RKO (cell line): ENCODE measurements around the gene ABHD14A.

Experiments used
- DNase-seq: peaks from one replicate; pipeline ENCODE4 v3.0.0-alpha.2; 2016; ENCODE audit warnings: low spot score

Gene ABHD14A

DNA sequence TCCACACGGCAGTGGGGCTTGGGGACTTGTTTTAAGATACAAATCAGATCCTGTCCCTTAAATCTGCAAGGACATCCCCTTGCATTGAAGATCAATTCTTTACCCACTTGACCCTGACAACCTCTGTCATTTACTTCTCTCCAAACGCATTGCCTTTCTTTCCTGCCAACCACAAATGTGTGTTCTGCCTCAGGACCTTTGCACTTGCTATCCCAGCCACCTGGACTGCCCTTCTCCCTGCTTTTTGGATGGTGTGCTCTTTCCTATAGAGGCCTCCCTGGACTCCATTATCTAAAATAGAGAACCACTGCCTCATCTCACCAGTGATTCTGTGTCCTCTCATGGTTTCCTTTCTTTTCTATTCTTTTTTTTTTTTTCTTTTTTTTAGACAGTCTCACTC lies 22.3 kb downstream of the ABHD14A start:
- DNase-seq, result no peak

DNA sequence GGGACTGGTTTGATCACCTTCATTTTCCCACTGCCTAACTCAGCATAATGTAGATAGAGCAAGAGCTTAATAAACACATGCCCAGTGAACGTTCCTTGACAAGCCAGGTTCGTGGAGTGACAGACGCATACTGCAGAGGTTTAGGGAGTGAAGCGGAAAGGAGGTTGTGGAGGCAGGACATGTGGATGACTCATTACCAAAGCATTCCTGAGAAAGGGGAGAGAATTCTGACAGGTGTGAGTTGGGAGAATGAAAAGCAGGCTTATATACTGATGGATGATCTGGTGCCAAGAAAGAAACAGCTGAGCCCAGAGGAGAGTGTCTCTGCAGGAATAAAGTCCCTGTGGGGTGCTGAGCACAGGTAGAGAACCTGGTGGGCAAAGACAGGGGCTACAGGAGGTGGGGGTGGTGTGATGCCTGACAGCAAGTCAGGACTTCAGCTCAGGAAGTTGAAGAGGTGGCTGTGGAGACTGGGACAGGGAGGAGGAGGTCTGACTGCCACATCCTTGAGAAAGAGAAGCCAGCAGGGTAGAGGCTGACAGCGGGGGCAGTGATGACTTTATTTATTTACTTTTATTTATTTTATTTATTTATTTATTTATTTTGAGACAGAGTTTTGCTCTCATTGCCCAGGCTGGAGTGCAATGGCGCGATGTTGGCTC lies 23.2 kb downstream of the ABHD14A start:
- DNase-seq, result no peak

DNA sequence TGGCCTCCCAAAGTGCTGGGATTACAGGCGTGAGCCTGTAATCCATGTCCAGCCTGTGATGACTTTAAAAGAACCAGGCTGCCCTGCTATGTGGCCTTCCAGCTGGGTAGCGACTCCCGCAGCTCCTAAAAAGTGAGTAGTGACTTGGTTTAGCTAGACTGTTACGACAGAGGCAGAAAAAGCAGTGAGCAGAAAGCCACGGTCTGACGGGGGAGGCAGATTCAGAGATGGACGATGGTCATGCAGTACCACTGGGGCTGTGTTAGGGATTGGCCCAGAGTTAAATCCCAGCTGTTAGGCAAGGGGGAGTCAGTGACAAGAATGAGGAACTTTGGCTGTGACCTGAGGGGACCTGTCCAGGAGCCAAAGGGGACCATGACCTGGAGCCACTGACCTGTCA lies 23.9 kb downstream of the ABHD14A start:
- DNase-seq, result no peak

DNA sequence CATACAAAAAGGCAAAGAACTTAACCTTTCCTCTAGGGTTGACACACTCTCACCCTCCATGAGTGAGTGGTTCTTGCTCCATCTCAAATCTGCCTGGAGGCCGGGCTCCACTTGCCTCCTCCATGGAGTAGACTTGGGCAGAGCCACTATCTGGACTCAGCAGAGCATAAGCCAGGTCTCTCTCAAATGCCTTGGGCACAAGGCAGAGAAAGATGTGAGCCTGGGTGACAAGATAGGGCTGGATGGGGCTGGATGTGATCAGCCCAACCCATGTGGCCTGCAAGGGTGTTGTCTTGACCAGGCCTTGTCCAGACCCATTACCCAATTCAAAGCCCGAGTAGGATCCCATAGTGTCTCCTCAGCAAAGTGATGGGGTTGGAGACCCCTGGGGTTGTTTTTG lies 25.0 kb downstream of the ABHD14A start:
- DNase-seq, result no peak

DNA sequence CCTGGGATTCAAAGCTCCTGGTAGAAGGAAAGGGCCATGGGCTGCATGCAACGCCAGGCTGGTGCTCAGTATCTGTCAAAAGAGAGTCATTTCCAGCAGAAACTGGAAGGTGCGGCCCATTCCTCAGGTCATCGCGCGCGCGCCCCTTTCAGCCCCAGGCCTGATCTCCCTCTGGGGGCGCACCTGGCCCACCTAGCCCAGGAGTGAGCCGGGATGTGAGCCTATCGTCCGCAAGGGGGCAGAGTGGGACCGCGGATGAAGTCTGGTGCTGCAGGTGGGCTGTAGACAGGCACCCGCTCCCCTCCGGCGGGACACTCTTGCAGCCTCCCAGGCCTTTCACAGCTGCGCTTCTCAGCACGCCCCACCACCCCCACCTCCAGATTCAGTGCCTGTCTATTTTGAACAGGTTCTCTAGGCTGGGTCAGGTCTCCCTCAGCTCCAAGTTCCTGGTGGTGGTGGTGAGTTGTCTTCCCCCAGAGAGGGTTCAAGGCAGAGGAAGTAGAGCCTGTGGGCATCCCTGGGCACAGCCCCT lies 26.6 kb downstream of the ABHD14A start:
- DNase-seq, result peak; percentile 64

DNA sequence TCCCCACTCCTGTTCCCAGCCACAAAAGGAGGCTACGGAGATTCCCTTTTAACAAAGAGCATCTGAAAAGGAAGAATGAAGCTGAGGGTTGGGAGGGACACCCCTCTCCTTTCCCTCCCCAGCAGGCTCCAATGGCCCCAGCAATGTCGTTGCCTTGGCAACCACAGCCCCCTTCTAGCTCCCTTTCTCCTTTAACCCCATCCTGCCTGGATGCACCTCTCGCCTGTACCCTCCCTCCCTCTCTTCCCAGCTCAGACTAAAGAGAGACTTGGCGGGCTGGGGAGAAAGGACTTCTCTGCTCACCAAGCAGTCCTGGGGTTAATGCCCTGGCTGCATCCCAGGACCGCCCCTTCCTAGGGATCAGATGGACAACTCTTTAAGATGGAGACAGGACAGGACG lies 27.9 kb downstream of the ABHD14A start:
- no peak for DNase-seq

DNA sequence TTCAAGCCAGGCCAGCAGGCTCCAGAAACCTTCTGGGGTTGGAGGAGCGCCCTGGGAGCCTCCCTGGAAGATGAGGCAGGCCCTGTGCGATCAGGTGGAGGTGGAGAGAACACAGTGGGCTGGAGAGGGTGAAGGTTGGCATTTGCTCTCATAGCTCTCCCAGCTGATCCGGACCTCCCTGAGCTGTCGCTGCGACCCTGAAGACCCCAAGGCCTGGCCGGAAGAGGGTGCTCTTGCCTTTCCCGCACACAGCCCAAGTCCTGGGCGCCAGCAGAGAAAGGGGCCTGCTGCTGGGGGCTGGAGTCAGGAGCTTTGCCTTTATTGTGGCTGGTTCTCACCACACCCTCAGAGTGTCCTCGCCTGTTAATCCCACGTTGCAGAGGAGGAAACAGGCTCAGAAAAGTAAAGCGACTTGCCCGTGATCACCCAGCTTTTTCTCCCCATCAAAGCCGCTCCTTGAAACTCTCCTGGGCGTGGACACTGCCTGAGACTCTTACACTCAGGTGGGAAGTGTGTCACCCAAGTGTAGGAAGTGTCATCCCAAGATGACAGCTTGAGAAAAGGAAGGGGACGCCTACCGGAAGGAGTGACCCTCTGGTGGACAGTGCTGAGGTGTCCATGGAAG lies 29.4 kb downstream of the ABHD14A start:
- DNase-seq, result no peak

DNA sequence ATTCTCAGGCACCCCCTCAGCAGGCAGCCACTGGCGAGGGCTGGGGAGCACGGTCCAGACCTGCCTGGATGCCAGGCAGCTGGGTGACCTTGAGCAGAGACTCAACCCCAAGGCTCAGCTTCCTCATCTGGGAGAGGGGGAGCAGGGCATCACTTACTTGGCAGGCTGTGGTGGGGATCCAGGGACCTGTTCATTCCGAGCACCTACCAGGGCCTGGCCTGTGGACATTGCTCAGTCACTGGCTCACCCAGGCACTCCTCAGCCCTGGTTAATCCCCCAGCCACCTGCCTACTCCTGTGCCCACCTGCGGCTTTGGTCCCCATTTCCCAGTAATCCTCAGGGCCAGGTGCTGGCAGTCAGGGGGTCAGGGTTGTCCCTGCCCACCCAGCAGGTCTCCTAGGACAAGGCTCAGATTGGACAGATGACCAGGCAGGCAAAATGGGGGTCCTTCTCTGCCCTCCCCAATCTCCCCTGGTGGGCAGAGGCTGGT lies 30.1 kb downstream of the ABHD14A start:
- no peak for DNase-seq

DNA sequence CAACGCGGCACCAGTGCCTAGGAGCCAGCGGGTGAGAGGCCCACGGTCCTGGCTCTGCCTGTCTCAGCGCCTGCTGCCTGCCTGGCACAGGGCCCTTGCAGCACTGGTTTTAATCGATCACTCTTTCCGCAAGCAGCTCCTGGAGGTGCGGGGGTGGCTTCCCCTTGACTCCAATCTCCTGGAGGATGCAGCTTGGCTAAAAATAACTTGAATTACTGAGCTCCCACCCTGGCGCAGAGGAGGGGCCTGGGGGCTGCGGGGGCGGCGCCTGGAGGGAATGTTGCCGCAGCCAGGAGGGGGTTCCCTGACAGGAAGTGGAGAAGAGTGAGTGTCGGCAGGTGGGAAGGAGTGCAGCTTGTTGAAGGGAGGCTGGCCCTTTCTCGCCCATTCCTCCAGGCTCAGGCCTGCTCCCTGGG lies 30.7 kb downstream of the ABHD14A start:
- DNase-seq, result no peak

DNA sequence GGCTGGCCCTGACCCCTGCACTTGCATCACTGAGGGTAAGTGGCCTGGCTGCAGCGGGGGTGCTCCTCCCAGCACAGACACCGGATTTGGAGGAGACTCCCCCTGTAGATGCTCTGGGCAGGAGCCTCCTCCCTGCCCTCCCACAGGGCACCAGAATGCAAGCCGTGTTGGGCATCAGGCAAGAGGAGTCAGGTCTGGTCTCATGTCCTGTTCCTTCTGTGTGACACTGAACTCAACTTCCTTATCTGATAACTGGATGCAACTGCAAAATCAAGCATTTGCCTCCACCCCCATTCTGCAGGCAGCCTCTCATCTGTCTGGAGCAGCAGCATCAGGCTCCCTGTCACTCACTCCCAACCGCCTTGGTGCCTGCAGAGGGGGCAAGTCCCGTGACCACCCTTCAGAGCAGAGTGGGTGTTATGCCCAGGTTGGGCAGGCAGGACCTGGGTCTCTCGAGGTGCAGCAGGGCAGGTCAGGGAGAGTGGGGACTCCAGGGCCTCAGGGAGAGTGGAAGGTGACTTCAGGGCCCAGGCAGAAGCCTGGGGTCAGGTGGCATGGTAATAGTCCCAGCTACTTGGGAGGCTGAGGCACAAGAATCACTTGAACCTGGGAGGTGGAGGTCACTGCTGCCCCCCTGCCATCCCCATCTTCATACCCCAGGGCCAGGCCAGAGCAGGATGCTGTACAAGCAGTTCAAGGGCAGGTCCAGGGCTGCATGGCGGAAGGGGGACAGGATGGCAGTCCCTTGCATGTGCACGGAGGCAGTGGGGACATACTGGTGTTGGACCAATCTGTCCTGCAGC lies 31.4 kb downstream of the ABHD14A start:
- DNase-seq, result no peak

DNA sequence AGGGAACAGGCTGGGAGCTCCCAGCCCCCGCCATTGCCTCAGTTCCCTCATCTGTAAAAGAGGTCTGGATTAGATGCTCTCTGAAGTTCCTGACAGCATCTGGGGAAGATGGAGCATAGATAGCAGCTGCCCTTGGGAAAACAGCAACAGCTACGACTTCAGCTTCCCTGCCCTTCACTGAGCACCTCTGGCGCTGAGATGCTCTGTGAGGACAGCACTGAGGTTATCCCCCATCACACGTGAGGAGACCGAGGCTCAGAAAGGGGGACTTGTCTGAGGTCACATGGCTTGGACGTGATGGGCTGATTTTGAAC lies 31.9 kb downstream of the ABHD14A start:
- DNase-seq, result no peak

DNA sequence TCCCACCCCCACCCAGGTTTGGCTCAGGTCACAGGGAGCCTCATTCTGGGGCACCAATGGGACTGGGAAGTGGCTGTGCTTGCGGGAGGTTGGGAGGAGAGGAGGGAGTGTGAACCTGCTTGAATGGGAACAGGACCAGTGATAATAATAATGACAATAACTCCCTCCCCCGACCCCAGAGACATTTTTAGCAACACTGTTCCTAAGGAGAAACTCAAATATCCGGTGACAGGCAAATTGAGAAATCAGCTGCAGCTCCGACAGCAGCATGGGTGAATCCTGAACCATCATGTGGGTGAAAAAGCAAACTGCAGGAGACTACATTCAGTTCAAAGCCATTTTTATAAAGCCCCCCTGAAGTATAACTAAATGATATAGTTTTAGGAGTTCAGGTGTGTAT lies 32.4 kb downstream of the ABHD14A start:
- DNase-seq, result no peak

DNA sequence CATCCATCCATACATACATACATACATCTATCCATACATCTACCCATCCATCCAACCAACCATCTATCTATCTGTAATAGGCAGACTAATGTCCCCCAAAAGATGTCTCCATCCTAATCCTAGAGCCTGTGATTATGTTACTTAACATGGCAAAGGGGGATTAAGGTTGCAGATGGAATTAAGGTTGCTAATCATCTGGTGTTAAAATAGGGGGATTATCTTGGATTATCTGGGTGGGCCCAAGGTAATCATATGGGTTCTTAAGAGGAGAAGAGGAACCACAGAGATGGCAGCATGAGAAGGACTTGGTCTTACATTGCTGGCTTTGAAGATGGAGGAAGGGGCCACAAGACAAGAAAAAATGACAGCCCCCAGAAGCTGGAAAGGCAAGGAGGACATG lies 35.6 kb downstream of the ABHD14A start:
- no peak for DNase-seq

DNA sequence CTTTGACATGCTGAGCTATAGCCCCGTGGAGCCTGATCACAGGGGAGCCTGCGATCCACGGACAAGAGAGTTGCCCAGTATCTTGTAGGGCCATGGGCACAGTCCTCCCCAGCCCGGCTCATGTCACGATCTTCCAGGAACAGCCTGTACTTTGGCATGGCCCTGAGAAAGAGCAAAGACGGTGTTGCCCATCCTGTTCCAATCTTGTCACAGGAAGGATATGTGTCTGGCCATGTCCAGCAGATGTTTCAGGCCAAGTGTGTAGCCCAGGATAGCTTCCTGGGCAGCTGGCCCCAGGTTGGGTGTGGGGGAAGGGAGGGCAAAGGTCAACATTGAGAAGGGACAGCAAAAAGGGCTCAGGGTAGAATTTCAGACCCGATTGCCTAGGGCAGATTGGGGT lies 37.8 kb downstream of the ABHD14A start:
- DNase-seq, result no peak

DNA sequence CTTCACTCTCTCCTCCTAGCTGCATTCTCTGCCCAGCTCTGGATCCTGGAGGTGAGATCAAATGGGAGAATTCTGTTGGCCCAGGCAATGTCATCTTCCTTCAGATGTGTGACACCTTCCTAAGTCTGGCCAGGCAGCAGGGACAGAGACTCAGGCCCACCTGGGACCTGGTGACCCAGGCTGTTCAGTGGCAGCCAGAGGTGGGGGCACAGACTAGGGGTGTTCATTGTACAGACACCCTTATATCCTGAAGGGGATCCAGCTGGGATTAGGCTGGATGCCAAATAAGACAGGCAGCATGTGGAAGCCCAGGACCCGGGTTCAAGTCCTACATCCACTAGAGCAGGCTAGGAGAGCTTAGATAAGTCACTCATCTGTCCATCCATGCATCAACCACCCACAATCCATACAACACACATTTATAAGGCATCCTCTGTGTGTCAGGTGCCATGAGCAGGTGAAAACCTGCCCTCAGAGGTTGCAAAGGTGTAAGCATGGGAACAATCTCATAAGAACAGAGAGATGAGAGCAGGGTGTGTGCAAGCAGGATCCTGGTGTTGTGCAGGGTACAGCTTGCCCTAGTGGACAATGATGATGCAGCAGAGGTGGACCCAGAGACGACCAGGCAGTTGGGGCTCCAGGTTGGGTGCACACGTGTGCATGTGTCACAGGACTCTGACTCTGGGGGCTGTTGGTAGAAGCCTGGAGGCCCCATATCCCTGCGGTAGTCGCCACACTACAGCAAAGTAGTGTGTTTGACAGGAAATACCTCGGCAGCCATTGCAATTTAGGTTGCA lies 39.1 kb downstream of the ABHD14A start:
- no peak for DNase-seq

DNA sequence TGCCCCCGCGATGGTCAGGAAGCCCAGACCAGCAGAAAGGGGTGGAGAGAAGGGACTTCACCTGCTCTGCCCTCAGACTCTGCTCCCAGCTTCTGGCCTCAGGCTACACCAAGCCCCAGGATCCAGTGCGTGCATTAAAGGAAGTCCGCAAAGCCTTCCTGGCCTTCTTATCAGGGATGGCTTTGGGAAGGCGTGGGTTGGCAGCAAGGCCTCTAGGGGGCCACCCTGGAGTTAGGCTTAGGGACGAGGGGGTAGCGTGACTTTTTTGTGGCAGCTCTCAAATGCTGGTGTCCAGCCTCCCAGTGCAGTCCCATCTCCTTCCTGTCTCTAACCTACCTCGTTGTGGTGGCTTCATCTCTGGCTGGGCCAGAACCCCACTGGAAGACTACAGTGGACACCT lies 39.7 kb downstream of the ABHD14A start:
- DNase-seq, result no peak

DNA sequence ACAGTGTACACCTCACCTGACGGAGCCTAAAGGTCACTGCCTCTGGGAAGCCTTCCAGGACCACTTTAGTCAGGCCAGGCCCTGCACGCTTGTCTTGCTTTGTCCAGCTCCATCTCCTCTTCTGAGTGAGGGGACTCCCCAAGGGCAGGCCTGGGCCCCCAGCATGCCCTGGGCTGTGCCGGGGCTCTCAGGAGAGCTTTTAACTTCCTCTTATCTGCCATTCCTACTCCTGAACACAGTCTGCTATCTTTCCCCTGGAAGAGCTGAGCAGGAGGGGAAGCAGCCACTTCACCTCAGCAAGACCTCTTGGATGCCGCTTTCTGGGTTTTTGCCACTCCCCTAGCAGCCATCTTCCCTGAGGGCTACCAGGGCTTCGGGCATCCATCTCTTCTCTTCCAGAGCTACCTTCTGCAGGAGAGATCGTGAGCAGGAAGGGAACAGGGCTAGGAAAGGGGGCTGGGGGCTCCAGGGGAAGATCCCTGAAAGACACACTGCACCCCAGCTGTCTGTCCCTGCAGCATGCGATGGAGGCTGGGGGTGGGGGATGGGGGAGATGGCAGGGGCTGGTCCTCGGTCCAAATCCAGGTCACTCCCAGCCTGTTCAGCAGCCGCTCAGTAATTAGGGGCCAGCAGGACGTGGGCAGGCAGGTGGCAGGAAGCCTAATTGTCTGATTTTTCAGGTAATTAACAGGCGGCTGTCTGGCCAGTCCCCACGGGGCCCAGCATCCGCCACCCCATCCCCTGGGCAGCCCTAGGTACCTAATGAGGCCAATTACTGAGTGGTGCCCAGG lies 40.8 kb downstream of the ABHD14A start:
- DNase-seq, result no peak

DNA sequence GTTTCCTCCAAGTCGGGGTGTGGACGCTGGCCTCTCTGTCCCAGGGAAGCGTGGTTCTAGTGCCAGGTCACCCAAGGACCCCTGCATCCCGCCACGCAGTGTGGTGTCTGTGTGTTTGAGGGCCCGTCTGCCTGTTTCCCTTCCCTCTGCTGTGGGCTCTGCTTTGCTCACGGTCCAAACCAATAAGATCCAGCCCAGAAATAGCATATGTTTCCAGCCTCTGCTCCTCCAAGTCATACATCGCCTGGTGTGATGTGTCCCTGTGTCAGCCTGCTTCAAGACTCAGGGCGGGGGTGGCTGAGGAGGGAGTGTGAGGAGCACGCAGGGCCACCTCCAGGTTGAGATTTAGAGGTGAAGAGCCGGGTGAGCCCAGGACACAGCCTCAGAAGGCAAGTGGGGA lies 42.7 kb downstream of the ABHD14A start:
- DNase-seq, result no peak

DNA sequence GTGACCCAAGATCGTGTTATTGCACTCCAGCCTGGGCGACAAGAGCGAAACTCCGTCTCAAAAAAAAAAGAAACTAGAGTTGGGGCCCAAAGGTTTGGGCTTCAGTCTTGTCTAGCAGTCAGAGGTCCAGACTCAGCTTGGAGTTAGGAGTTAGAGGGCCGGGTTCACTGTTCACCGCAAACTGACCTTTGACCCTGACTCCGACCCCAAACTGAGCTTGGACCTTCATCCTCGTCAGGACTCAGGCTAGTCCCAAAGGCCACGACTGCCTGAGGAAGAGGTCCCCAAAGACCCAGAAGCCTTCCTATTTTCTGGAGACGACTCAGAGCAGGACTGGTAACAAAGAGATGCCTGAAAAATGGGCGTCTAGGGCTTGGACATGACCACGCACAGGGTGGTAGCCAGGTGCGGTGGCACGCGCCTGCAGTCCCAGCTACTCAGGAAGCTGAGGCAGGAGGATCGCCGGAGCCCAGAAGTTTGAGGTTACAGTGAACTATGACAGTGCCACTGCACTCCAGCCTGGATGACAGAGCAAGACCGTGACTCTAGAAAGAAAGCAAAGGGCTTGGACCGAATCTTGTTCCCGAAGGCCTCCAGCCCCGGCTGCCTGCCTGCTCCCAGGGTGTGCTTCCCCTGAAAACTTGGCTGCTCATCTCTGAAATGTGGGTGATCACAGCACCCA lies 43.6 kb downstream of the ABHD14A start:
- DNase-seq, result no peak

DNA sequence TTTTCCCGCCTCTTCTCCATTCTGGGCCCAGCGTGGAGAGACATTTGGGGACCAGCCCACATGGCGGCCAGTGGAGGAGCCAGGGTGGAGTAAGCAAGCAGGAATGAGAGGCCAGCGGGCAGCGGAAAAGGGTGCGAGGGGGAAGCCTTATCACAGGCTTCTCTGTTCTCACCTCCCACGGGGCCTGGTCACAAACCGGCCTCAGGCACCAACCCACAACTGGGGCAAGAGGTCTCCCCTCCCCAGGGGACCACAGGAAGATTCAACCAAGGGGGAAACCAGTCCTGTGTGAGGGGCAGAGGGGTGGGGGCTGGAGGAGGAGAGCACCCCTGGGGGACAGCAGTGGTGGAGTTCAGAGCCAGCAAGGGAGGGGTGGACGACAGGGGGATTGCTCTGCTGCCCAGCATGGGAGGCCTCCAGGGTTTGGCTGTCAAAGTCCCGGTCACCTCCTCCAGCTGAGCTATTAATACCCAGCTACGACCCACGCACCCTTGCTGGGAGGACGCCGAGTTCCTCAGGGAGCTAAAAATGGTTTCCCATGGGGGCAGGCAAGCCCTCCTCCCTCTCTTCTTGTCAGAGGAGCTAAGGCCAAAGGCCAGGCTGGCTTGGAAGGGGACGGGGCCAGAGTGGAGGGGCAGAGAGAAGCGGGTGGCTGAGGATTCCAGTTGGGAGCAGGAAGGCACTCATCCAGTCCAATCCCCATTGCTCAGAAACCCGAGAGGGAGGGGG lies 44.7 kb downstream of the ABHD14A start:
- no peak for DNase-seq
